GM21737 (cell line): Measurements from ENCODE around the gene NFATC2.

Source experiments
- ATAC-seq: cut with Tn5 transposase; IDR thresholded peaks from one replicate; pipeline ENCODE4 v1.9.1; 2021; ENCODE audit warnings: mild to moderate bottlenecking, moderate library complexity; ENCODE audit not compliant: unreplicated experiment

Gene NFATC2

GRCh38 chr20:51399006-51399890 is 143.3 kb downstream of the NFATC2 start:
- ATAC-seq: no peak

GRCh38 chr20:51398552-51398951 is 144.0 kb downstream of the NFATC2 start:
- ATAC-seq: no peak

GRCh38 chr20:51398083-51398482 is 144.4 kb downstream of the NFATC2 start:
- no peak for ATAC-seq

- no peak for ATAC-seq
These were observed 145.4 kb downstream of the NFATC2 start for GRCh38 chr20:51397137-51397536.

DNA sequence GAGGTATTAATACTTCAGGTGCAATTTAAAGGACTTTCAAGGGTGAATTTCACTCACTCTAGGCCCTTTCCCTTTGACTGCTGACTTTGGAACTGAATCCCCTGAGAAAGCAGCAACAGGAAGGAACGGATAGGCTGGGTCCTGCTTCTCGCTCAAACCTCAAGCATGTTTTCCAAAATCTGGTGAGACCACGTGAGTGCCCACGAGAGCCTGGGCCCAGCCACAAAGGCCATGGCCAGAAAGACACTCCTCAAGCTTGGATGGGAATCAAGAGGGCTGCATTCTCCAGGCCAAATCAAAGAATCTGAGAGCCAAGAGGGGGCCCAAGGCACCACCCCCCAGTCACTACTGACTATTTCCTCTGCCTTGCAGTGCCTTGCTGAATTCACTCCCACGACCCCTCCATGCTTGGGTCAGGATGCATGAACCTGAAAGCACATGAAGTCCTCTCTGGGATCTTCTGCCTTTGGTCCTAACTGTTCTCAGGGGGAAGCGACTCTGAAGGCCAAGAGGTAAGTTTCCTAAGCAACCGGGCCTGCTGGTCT is 146.1 kb downstream of the NFATC2 start:
- no peak for ATAC-seq

DNA sequence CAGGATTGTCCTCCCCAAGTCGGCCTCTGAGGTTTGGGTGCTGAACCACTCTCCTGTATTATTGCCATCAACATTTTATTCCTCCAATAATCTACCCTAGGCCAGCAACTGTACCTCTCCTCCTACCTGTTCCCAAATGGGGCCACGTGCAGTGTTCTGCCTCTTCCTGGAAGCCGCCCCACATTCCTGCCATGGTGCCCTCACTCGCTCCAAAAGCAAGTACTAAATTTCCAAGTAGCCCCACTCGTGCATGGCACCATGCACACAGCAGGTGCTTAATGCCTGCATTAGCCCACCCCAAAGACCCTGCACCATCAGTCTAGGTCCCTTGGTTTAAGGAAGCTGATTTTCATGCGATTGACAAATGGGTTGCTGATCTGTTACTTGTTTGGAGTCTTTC is 147.8 kb downstream of the NFATC2 start:
- no peak for ATAC-seq

DNA sequence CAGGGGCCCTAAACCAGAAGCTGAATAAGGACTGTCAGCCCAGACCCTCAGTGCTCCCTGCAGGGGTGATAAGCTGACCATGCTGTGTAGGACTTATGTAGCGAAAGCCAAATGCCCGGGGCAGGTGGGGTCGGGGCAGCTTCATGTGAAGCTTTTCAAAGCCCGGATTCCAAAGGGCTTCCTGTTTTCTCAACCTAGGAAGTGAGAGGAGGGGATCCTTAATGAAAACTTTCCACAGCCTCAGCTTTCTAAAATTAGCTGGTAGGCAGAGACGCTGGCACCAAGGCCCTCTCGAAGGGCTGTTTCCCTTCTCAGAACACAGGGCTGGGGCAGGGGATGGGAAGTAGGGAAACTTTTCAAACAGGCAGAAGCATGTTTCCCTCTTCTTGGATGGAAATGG is 148.9 kb downstream of the NFATC2 start:
- ATAC-seq: no peak

- no peak for ATAC-seq
These were observed 149.8 kb downstream of the NFATC2 start for GRCh38 chr20:51392614-51393186.

- no peak for ATAC-seq
These were observed 150.6 kb downstream of the NFATC2 start for GRCh38 chr20:51391926-51392325.

DNA sequence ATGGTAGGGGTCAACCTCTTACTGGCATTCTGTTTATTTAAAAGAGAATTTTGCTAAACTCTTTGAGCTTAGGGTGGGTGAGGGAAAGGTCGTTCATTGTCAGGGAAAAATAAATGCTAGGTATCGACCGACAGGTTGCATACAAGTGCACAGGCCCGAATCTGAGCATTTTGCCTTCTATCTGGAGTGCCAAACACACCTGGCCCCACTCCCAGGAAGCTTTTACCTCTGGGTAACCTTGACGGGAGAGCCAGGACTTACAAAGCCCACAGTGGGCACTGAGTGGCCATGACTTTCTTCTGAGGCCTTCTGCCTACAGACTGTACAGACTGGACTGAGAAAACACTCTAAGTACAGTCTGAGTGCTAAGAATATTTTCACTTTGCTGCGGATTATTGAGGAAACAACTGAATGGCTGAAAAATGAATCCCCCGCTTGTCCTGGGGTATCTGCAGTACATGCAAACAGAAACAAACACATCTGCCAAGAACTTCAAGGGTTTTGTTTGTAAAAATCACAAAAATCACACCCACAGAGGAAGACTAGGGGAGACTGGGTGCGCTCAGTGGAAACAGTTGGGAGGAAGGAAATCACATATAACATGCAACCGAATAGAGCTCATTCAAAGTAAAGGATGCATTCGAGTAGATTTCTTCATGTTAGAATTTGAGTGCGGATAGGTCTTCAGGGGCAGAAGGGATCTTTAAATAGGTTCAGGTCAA is 152.8 kb downstream of the NFATC2 start:
- no peak for ATAC-seq

GRCh38 chr20:51388756-51389542 is 153.6 kb downstream of the NFATC2 start:
- ATAC-seq: no peak

- no peak for ATAC-seq
These were observed 154.3 kb downstream of the NFATC2 start for GRCh38 chr20:51388227-51388626.

DNA sequence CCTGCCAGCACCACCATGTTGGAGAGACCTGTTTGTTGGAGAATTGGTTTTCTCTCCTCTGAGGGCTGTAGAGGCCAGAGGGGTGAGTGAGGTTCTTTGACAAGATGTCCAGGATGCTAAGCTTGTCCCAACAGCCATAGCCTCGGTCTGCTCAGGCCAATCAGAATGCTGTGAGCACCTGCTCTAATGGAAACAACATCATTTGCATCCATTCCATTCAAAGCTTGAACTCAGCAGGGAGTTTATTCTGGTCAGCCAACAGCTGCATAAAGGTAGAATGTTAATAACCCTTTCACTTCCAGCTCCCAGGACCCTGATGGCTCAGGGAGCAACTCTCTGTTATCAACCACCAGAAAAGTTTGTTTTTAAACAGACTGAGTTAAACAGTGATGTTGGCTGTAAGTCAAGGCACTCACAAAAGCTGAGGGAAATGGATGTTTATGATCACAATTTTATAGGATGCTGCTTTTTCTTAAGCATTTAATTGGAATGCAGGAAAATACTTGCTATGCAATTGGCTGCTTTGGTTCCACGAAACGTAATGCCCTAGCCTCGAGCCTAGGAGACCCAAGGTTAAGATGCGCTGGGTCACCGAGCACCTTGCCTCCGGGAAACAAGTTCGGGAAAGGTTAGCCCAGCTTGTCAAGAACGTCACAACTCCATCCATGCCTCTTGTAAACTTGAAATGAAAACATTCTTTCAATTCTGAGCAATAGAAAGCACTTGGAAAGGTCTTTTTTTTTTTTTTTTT is 155.2 kb downstream of the NFATC2 start:
- no peak for ATAC-seq

DNA sequence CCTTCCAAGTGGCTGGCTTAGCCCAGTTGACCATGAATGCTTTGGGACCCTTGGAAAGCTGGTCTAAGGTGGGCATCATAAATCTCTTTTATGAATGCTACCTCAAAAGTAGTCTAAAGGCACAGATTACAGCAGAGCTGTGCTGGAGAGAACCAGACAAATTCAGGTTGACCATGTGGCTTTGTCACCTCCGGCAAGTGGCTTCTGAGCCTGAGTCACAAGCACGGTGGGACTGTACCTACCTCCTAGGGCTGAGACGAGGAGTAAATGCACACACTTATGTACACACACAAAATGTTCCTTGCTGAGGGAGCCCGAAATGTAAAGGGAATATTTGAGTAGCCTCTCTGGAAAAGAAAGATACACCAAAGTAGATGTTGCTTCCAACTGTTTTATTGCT is 155.9 kb downstream of the NFATC2 start:
- no peak for ATAC-seq

- no peak for ATAC-seq
These were observed 156.6 kb downstream of the NFATC2 start for GRCh38 chr20:51385646-51386530.

DNA sequence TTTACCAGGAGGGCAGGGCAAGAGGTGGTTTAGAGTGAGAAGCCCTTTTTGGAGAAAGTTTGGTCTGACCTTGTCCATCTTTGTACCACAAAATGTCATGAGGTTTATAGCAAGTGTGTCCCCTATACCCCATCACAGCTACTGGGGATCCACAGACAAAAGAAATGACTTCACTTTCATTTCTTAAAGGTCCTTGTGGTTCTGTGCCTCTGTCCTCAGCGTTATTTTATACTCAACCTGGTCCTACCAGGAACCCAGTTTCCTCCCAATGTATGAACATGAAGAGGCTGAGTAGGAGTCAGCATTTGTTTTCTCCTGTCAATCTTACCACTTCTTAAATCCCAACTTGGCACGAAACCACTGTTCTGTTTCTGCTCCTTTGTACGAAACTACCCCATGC is 157.6 kb downstream of the NFATC2 start:
- ATAC-seq: no peak

DNA sequence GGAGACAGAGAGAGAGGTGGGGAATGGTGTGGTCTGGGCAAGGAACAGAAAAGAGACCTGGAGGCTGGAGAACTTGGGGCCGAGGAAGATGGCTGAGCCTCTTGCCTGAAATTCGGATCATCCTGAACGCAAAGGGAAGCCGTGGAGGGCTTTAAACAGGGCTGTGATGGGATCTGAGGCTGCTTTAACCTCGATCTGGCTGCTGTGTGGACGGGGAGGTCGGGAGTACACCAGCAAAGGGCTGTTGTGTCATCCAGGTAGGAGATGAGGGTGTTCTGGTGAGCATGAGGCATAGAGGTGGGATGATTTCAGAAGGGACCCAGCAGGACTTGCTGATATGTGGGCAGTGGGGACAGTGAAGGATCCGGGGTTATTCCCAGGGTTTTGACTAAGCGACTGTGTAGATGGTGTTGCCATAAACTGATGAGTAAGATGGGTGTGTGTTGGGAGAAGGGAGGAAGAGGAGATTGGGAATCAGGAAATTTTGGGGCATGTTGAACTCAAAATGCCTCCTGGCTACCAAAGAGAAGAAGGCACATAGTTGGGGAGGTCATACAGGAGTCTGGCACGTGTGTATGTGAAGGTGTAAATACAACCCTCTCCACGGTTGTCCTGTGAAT is 158.5 kb downstream of the NFATC2 start:
- ATAC-seq: no peak

GRCh38 chr20:51382986-51383821 is 159.3 kb downstream of the NFATC2 start:
- ATAC-seq: no peak
